ENCODE data around the gene KIF19. TPM values are rescaled to one million over a fixed set of nuclear protein-coding genes. Genes with fewer than 3 reads are reported as not detected.

Gene KIF19
- total RNA-seq, 2 donors from 2014 or later, result 0.11 to 0.53 TPM

DNA sequence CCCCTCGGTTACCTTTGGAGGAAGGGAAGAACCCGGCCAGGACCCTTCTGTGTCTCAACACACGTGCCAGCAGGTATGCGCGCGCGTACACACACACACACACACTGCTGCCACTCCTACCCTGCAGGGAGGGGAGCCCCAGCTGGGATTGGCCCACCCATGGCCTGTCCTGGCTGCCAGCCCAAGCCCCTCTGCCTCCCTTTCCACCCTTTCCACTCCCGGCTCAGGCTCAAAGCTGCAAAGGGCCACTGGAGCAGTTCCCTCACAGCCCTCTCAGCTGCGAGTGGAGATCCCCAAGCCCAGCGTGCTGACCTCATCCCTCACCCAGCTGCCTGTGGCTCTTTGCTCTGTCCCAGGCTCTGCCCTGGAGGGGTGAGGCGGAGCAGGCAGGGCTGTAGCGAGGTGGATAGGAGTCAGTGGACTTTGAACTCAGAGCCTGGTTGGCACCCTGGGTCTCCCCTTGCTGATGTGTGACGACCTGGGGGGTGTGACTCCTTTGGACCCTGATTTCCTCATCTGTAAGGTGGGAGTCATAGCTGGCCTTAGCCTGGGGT, 14.5 kb downstream of the KIF19 start:
- H3K9me3 Mint-ChIP-seq, result no peaks in the 10 kb centered on the region
- no peak for ATAC-seq (replicated peaks)
- H3K4me1 Mint-ChIP-seq, result no peaks in the 10 kb centered on the region
- no peak overlapping the region for H3K27ac Mint-ChIP-seq
- no peak overlapping the region for H3K4me3 Mint-ChIP-seq
- no peaks in the 10 kb centered on the region for H3K36me3 Mint-ChIP-seq (ENCODE audit: low read depth)
- no peaks in the 10 kb centered on the region for H3K27me3 Mint-ChIP-seq

DNA sequence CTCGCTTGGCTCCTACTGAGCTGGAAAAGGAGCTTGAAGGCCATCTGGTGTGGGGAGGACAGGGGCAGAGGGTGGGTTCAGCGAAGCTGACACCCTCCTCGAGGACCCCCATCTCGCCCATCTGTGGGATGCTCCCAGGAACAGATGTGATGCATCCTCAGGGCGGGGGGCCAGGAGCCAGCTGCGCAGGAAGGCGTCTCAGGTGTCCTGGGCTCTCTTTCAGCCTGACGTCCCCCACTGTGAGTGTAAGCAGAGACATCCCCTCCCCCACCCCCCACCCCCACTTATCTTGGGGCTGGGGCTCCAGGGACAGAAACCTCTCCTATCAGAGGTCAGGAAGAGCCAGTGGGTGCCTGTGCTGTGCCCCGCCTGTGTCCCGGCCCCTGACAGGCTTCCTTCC, 16.2 kb downstream of the KIF19 start:
- H3K9me3 Mint-ChIP-seq, result no peaks in the 10 kb centered on the region
- no peaks in the 10 kb centered on the region for H3K36me3 Mint-ChIP-seq (ENCODE audit: low read depth)
- no peak for ATAC-seq (replicated peaks)
- no peaks in the 10 kb centered on the region for H3K27me3 Mint-ChIP-seq
- no peak overlapping the region for H3K4me3 Mint-ChIP-seq
- H3K4me1 Mint-ChIP-seq, result no peaks in the 10 kb centered on the region
- H3K27ac Mint-ChIP-seq, result no peak overlapping the region

DNA sequence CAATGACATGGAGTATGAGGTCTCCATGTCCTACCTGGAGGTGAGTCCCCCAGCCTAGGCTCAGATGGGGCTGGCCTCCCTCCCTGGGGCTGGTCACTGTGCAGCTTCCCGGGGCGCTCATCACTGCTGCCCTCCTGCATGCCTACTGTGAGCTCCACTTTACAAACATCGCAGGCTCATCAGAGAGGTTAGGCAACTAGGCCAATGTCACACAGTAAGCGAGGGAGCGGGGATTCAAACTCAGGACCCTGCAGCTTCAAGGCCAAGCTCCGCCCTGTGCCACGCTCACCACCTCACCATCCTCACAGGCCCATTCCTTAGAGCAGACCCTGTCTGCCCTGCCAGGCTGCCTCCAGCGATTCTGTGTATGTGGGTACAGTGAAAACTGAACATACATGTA, 17.1 kb downstream of the KIF19 start:
- Mint-ChIP-seq H3K36me3 (ENCODE audit: low read depth) (no peaks in the 10 kb centered on the region), H3K27me3 (peaks cover 3% of the 10 kb centered on the region), H3K4me1 (no peaks in the 10 kb centered on the region), H3K9me3 (no peaks in the 10 kb centered on the region), H3K4me3 (no peak overlapping the region), H3K27ac (no peak overlapping the region)
- ATAC-seq (replicated peaks), result no peak

DNA sequence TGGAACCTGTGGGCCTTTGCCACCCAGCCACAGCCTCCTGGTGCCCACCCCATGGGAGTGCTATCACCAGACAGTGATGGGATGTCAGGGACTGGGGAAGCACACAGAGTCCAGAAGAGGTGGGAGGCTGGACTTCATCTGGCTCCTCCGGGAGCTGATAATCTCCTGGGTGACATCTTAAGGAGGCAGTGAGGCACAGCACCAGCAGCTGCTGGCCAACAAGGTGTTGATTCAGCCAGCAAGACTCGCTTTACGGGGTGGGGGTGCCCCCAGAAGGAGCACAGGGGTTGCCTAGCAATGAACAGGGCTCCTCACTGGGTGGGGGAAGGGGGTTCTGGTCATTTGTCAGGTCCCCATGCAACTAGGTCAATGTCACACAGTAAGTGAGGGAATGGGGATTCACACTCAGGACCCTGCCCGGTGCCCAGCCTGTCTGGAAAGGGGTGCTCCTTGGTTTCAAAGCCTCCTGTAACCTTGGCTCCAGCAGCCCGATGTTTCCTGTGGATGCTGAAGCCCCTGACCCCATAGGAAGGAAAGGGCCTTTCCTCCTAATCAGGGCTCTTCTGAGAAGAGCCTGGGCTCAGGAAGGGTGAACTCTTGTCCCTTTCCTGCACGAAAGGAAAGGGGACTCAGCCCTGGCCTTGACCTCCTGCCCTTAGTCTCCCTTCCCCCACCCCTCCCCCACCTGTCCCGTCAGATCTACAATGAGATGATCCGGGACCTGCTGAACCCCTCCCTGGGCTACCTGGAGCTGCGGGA, 17.7 kb downstream of the KIF19 start:
- no peaks in the 10 kb centered on the region for H3K36me3 Mint-ChIP-seq (ENCODE audit: low read depth)
- no peak for ATAC-seq (replicated peaks)
- H3K27ac Mint-ChIP-seq, result no peak overlapping the region
- peaks cover 8% of the 10 kb centered on the region for H3K27me3 Mint-ChIP-seq
- H3K9me3 Mint-ChIP-seq, result no peaks in the 10 kb centered on the region
- H3K4me3 Mint-ChIP-seq, result no peak overlapping the region
- H3K4me1 Mint-ChIP-seq, result no peaks in the 10 kb centered on the region

DNA sequence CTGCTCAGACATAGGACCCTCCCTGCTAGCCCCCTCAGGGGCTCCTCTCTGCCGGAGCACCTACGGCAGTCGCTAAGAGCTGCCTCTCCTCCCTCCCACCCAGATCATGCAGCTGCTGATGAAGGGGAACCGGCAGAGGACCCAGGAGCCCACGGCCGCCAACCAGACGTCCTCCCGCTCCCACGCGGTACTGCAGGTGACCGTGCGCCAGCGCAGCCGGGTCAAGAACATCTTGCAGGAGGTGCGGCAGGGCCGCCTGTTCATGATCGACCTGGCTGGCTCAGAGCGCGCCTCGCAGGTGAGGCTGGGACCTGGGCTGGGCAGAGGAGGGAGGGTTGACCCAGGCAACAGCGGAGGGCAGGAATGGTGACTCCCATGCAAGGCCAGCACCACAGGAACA, 18.6 kb downstream of the KIF19 start:
- Mint-ChIP-seq H3K36me3 (ENCODE audit: low read depth) (no peaks in the 10 kb centered on the region), H3K27ac (no peak overlapping the region), H3K9me3 (no peaks in the 10 kb centered on the region), H3K27me3 (peaks cover 11% of the 10 kb centered on the region), H3K4me1 (no peaks in the 10 kb centered on the region), H3K4me3 (no peak overlapping the region)
- no peak for ATAC-seq (replicated peaks)

DNA sequence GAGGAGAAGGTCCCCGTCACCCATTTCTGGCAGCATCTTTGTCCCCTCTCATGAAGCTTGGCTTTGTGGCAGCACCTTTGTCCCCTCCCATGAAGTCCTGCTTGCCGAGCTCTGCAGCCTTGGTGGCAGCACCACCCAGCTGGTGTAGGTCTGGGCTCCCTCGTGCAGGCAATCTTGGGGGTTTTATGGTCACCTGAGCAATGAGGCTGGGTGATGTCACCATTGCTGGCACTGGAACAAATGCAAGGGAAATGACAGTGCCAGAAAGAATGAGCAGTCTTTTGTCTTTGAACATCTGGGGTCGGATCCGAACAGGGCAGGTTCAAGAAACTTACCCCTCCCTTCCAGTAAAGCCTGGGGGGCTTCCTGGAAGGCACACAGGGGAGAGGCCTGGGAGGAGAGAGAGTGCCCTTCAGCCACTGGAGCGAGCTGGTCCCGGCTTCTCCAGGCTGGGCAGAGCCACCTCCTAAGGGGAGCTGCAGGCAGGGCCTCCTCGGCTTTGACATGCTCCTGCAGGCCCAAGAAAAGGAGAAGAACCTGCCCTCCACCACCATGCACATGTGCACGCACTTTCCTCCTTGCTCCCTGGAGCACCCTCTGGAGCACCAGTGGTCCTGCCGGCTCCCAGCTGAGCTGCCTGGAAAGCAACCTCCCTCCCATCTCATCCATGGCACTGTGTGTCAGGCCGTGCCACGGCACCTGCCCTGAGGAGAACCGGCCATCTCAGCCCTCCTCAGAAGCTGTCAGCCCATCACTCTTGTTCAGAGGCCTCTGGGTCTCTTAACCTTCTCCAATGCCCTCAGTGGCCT, 19.6 kb downstream of the KIF19 start:
- no peaks in the 10 kb centered on the region for H3K4me1 Mint-ChIP-seq
- no peak for ATAC-seq (replicated peaks)
- no peaks in the 10 kb centered on the region for H3K36me3 Mint-ChIP-seq (ENCODE audit: low read depth)
- peaks cover 12% of the 10 kb centered on the region for H3K27me3 Mint-ChIP-seq
- H3K27ac Mint-ChIP-seq, result no peak overlapping the region
- no peaks in the 10 kb centered on the region for H3K9me3 Mint-ChIP-seq
- H3K4me3 Mint-ChIP-seq, result no peak overlapping the region

DNA sequence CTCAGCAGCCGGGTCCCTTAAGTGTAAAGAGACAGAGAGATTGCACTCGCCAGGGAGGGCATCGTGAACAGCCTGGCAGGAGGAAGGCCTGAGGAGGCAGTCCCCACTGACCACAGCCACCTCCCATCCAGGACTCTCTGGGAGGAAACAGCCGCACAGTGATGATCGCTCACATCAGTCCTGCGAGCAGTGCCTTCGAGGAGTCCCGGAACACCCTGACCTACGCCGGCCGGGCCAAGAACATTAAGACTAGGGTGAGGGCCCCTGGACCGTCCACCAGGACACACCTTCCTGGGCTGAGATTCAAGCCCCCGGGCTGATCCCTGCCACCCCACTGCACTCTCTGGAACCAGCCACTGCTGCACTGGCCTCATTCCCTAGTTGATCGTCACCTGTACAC, 21.6 kb downstream of the KIF19 start:
- Mint-ChIP-seq H3K4me3 (no peak overlapping the region), H3K27ac (no peak overlapping the region), H3K9me3 (no peaks in the 10 kb centered on the region), H3K4me1 (no peaks in the 10 kb centered on the region), H3K36me3 (ENCODE audit: low read depth) (no peaks in the 10 kb centered on the region), H3K27me3 (peaks cover 16% of the 10 kb centered on the region)
- ATAC-seq (replicated peaks), result no peak

DNA sequence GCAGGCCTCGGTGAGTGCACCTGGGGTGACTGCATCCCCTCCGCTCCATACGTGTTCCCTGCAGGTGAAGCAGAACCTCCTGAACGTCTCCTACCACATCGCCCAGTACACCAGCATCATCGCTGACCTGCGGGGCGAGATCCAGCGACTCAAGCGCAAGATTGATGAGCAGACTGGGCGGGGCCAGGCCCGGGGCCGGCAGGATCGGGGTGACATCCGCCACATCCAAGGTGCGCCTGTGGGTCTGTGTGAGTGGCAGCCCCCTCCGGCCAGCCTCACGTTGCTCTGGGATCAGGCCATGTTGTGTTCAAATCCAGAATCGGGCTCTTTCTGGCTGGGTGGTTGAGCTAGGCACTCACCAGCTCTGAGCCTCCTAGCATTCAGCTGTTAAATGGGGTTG, 23.1 kb downstream of the KIF19 start:
- Mint-ChIP-seq H3K4me1 (peaks cover 3% of the 10 kb centered on the region), H3K9me3 (no peaks in the 10 kb centered on the region), H3K27me3 (peaks cover 30% of the 10 kb centered on the region), H3K4me3 (no peak overlapping the region), H3K27ac (no peak overlapping the region), H3K36me3 (ENCODE audit: low read depth) (no peaks in the 10 kb centered on the region)
- no peak for ATAC-seq (replicated peaks)

DNA sequence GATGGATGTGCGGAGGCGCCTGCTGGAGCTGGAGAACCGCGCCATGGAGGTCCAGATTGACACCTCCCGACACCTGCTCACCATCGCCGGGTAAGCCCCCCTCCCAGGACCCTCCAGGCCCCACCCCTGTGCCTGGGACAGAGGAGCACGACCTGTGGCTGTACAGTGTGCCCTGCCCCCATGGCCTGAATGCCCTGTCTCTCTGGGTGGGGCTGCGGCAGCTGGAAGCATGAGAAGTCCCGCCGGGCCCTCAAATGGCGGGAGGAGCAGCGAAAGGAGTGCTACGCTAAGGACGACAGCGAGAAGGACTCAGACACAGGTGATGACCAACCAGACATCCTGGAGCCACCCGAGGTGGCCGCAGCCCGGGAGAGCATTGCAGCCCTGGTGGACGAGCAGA, 24.5 kb downstream of the KIF19 start:
- H3K9me3 Mint-ChIP-seq, result no peaks in the 10 kb centered on the region
- peaks cover 36% of the 10 kb centered on the region for H3K27me3 Mint-ChIP-seq
- peaks cover 5% of the 10 kb centered on the region for H3K4me1 Mint-ChIP-seq
- no peak for ATAC-seq (replicated peaks)
- H3K36me3 Mint-ChIP-seq (ENCODE audit: low read depth), result no peaks in the 10 kb centered on the region
- no peak overlapping the region for H3K27ac Mint-ChIP-seq
- no peak overlapping the region for H3K4me3 Mint-ChIP-seq

DNA sequence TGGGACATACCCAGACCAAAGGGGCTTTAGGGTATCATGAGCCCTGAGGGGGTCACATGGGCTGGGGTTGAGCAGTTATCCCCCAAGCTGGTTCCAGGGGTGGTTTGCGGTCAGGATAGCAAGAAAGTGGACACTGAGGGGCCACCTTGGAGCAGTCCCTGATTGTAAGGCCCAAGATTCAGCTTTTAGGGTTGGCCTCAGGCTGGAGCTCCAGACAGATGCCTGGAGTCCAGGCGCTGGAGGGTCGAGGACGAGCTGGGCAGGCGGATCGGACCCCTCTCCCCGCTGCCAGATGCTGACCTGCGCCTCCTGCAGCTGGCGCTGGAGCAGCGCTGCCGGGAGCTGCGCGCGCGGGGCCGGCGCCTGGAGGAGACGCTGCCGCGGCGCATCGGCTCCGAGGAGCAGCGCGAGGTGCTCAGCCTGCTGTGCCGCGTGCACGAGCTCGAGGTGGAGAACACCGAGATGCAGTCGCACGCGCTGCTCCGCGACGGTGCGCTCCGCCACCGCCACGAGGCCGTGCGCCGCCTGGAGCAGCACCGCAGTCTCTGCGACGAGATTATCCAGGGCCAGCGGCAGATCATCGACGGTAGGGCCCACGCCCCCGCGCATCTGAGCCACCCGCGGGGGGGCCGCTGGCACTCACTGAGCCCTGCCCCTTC, 25.7 kb downstream of the KIF19 start:
- Mint-ChIP-seq H3K27me3 (peaks cover 40% of the 10 kb centered on the region), H3K27ac (no peak overlapping the region), H3K4me1 (peaks cover 5% of the 10 kb centered on the region), H3K4me3 (no peak overlapping the region), H3K36me3 (ENCODE audit: low read depth) (no peaks in the 10 kb centered on the region), H3K9me3 (no peaks in the 10 kb centered on the region)
- ATAC-seq (replicated peaks), result no peak

DNA sequence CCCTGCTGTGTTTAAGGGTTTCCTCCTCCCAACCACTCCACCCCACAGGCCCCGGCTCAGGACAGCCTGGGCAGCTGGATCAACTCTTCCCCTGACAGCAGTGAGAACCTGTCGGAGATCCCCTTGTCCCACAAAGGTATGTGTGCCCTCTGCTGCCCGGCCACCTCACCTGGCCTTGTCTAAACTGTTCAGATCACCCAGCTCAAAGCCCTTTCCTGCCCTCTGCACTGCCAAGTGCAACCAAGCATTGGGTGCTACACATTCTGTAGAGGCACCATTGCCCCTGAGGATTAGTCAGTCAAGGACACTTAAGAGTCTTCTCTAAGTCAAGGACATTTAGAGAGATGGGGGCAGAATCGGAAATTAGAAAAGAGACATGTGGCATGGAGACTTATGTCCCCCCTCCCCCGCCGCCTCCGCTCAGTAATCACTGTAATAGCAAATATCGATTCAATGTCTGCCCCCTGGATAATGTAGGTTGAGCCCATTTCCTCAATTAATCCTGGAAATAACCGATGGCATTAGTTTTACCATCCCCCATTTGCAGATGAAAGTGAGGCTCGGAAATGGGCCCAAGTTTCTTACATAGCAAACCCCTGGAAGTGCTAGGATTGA, 27.5 kb downstream of the KIF19 start:
- H3K4me1 Mint-ChIP-seq, result peaks cover 5% of the 10 kb centered on the region
- no peaks in the 10 kb centered on the region for H3K9me3 Mint-ChIP-seq
- no peak overlapping the region for H3K4me3 Mint-ChIP-seq
- no peak overlapping the region for H3K27ac Mint-ChIP-seq
- H3K36me3 Mint-ChIP-seq (ENCODE audit: low read depth), result no peaks in the 10 kb centered on the region
- ATAC-seq (replicated peaks), result no peak
- peaks cover 39% of the 10 kb centered on the region for H3K27me3 Mint-ChIP-seq

DNA sequence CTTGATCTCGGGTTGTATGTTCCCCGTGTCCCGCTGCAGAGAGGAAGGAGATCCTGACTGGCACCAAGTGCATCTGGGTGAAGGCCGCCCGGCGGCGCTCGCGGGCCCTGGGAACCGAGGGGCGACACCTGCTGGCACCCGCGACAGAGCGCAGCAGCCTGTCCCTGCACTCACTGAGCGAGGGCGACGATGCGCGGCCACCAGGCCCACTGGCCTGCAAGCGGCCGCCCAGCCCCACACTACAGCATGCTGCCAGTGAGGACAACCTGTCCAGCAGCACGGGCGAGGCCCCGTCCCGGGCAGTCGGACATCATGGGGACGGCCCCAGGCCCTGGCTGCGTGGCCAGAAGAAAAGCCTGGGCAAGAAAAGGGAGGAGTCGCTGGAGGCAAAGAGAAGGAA, 28.1 kb downstream of the KIF19 start:
- Mint-ChIP-seq H3K27ac (no peak overlapping the region), H3K27me3 (peaks cover 40% of the 10 kb centered on the region), H3K4me3 (no peak overlapping the region), H3K36me3 (ENCODE audit: low read depth) (no peaks in the 10 kb centered on the region), H3K4me1 (peaks cover 5% of the 10 kb centered on the region), H3K9me3 (no peaks in the 10 kb centered on the region)
- ATAC-seq (replicated peaks), result peak; percentile 80

DNA sequence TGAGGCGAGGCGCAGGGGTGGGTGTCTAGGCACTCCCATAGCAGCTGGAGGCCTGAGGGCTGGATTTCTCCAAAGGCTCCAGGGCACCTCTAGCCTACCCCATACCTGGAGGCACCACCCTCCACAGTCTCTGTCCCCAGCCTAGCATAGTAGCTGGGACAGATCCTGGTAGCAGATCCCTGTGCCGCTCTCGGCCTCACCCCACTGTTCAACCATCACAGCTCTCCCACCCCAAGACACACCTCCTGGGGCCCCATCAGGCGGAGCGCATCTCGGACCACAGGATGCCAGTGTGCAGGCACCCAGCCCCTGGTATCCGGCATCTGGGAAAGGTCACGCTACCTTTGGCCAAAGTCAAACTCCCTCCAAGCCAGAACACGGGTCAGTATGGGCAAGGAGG, 28.5 kb downstream of the KIF19 start:
- H3K27me3 Mint-ChIP-seq, result peaks cover 40% of the 10 kb centered on the region
- ATAC-seq (replicated peaks), result peak; percentile 13
- peaks cover 5% of the 10 kb centered on the region for H3K4me1 Mint-ChIP-seq
- no peaks in the 10 kb centered on the region for H3K9me3 Mint-ChIP-seq
- no peaks in the 10 kb centered on the region for H3K36me3 Mint-ChIP-seq (ENCODE audit: low read depth)
- H3K4me3 Mint-ChIP-seq, result no peak overlapping the region
- H3K27ac Mint-ChIP-seq, result no peak overlapping the region

DNA sequence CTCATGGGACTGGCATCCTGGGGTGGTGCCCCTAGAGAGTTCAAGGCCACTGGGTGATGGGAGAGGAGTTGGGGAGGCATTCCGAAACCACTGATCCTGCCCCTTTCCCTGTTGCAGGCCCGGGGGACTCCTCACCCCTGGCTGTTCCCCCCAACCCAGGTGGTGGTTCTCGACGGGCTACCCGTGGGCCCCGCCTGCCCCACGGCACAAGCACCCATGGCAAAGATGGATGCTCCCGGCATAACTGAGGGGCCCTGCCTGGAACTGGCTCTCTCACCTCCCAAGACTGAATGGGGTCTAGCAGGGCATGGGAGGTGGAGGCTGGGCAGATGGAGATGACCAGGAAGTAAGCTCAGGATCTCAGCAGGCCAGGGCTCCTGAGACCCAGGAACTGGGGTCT, 29.0 kb downstream of the KIF19 start:
- H3K27me3 Mint-ChIP-seq, result peaks cover 40% of the 10 kb centered on the region
- ATAC-seq (replicated peaks), result no peak
- no peak overlapping the region for H3K27ac Mint-ChIP-seq
- H3K4me3 Mint-ChIP-seq, result no peak overlapping the region
- no peaks in the 10 kb centered on the region for H3K36me3 Mint-ChIP-seq (ENCODE audit: low read depth)
- peaks cover 5% of the 10 kb centered on the region for H3K4me1 Mint-ChIP-seq
- no peaks in the 10 kb centered on the region for H3K9me3 Mint-ChIP-seq

Data from activated T-helper 17 cell treated with anti-CD3 and anti-CD28 coated beads, Interleukin-2, amount 50 U/mL, for 72 hours (primary cell).